ENCODE results near the gene AVPR1A. TPM values are rescaled to one million over a fixed set of nuclear protein-coding genes. Genes with fewer than 3 reads are reported as not detected.

Gene AVPR1A
- total and polyA plus RNA-seq, 4 donors: 0.17 to 5.5 (median 0.68) TPM

DNA sequence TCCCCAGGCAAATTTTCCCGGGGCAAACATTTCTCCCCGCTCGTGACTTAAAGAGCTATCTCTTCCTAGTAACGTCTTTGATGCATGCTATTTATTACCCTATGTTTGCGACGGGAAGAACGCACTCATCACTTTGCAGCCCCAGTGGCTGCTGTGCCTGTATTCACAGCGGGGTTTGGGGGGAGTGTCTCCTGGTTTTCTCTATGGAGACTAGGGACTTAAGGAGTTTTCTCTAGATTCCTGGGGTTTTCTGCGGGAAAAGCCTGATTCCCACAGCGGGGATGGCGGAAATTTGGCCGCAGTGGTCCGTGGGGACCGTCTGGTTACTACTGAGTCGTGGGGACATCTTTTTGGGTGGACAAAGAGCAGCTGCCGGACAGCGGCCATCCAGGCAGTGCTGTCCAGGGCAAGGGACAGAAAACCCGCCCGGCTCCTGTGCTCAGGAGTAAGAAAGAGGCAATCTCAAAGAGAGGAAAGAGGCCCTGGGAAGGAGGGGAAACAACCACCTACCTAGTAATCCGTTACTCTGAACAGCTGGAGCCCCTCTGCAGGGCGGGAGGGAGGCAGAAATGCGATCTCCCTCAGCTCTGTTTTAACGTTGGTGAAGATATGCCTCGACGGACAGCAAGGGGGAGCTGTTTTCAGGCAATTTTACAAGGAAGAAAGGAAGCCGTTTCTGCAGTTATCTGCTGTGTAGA, 771 bp upstream of the AVPR1A start:
- peaks cover 0 to 15% (median 7%) of the 10 kb centered on the region in 5 donors for H3K4me1 ChIP-seq (ENCODE audit: control insufficient read depth in 5 of 5, insufficient read depth in 5 of 5, low read length in 5 of 5)

DNA sequence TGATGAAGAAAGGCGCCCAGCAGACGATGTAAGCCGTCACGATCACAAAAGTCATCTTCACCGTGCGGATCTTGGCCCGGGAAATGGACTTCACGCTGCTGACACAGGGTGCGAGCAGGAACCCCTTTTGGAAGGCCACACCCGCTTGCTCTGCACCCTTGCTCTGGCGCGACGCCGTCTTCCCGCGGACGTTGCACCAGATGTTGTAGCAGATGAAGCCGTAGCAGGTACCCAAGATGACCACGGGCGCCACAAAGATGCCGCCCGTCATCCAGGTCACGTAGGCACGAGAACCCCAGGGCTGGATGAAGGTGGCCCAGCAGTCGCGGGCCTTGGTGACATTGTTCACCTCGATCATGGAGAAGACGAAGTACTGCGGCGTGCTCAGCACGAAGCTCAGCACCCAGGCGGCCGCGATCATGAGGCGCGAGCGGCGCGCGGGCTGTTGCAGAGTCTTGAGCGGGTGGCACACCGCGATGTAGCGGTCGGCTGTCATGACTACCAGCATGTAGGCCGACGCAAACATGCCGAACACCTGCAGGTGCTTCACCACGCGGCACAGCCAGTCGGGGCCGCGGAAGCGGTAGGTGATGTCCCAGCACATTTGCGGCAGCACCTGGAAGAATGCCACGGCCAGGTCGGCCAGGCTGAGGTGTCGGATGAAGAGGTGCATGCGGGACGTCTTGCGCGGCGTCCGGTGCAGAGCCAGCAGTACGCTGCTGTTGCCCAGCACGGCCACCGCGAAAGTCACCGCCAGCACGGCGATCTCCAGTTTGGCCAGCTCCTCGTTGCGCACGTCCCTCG, 890 bp downstream of the AVPR1A start:
- H3K36me3 ChIP-seq (ENCODE audit: control insufficient read depth in 4 of 4, insufficient read depth in 4 of 4, low read length in 4 of 4): no peaks in the 10 kb centered on the region
- peaks cover 0 to 15% (median 7%) of the 10 kb centered on the region in 5 donors for H3K4me1 ChIP-seq (ENCODE audit: control insufficient read depth in 5 of 5, insufficient read depth in 5 of 5, low read length in 5 of 5)
- H3K27ac ChIP-seq (ENCODE audit: low read depth in 1 of 2, low read length in 1 of 2): no peak overlapping the region
- TF ChIP-seq, protein P1, sequence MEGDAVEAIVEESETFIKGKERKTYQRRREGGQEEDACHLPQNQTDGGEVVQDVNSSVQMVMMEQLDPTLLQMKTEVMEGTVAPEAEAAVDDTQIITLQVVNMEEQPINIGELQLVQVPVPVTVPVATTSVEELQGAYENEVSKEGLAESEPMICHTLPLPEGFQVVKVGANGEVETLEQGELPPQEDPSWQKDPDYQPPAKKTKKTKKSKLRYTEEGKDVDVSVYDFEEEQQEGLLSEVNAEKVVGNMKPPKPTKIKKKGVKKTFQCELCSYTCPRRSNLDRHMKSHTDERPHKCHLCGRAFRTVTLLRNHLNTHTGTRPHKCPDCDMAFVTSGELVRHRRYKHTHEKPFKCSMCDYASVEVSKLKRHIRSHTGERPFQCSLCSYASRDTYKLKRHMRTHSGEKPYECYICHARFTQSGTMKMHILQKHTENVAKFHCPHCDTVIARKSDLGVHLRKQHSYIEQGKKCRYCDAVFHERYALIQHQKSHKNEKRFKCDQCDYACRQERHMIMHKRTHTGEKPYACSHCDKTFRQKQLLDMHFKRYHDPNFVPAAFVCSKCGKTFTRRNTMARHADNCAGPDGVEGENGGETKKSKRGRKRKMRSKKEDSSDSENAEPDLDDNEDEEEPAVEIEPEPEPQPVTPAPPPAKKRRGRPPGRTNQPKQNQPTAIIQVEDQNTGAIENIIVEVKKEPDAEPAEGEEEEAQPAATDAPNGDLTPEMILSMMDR (IDR thresholded peaks at IDR 0.05; ENCODE audit: control extremely low read depth, extremely low read depth): no peak
- H3K4me3 ChIP-seq: no peak overlapping the region
- ATAC-seq (ENCODE audit: insufficient read depth, low FRiP score) (no peak), DNase-seq (peak; percentile 3 to 36 (median 24))
- H3K9me3 ChIP-seq (ENCODE audit: control insufficient read depth in 4 of 4, insufficient read depth in 3 of 4, low read length in 3 of 4): peaks cover 0 to 12% (median 0%) of the 10 kb centered on the region in 4 donors
- 4 to 6% methylated on average over 75 of the region's 75 CpGs for WGBS, 2 donors
- no peak overlapping the region for H3K9ac ChIP-seq (ENCODE audit: insufficient read depth in 1 of 2, low read length in 2 of 2)
- peaks cover 0 to 72% (median 65%) of the 10 kb centered on the region in 3 donors for H3K27me3 ChIP-seq (ENCODE audit: control insufficient read depth in 3 of 3, insufficient read depth in 3 of 3, low read length in 2 of 3)

More for the DNA sequence above, 771 bp upstream of the AVPR1A start:
- DNase-seq: peak; percentile 50 to 66 (median 61)
- Histone ChIP-seq H3K9me3 (ENCODE audit: control insufficient read depth in 4 of 4, insufficient read depth in 3 of 4, low read length in 3 of 4) (peaks cover 0 to 12% (median 0%) of the 10 kb centered on the region in 4 donors), H3K9ac (ENCODE audit: insufficient read depth in 1 of 2, low read length in 2 of 2) (no peak overlapping the region), H3K4me3 (no peak overlapping the region), H3K27ac (ENCODE audit: low read depth in 1 of 2, low read length in 1 of 2) (no peak overlapping the region), H3K27me3 (ENCODE audit: control insufficient read depth in 3 of 3, insufficient read depth in 3 of 3, low read length in 2 of 3) (peaks cover 0 to 60% (median 59%) of the 10 kb centered on the region in 3 donors), H3K36me3 (ENCODE audit: control insufficient read depth in 4 of 4, insufficient read depth in 4 of 4, low read length in 4 of 4) (no peaks in the 10 kb centered on the region)
- 1 to 3% methylated on average over 26 of the region's 26 CpGs for WGBS, 2 donors
- peak; percentile 79 for ATAC-seq (ENCODE audit: insufficient read depth, low FRiP score)
- TF ChIP-seq, protein P1 (IDR thresholded peaks at IDR 0.05; ENCODE audit: control extremely low read depth, extremely low read depth): peak; percentile 1

DNA sequence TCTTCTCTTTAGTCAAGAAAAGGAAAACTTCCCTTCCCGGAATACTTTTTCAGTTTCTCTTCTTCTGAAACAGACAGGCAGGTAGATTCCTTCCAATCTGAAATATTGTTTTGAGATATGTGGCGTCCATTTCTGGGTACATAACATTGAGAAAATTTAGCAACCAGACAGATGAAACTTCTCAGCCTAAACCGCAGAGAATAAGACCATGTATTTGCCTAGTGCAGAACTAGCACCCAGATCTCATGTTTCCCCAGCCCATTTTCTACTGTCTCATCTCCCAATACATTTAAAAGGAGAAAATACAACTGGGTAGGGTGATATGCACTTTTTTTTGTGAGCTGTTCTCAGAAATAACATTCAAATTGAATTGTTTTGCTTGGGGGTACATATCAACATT, 6.4 kb downstream of the AVPR1A start:
- DNase-seq (no peak), ATAC-seq (ENCODE audit: insufficient read depth, low FRiP score) (no peak)

More for the DNA sequence above, 6.4 kb downstream of the AVPR1A start:
- Histone ChIP-seq H3K9ac (ENCODE audit: insufficient read depth in 1 of 2, low read length in 2 of 2) (no peak overlapping the region), H3K27me3 (ENCODE audit: control insufficient read depth in 3 of 3, insufficient read depth in 3 of 3, low read length in 2 of 3) (peaks cover 0 to 41% (median 28%) of the 10 kb centered on the region in 3 donors), H3K27ac (ENCODE audit: low read depth in 1 of 2, low read length in 1 of 2) (no peak overlapping the region), H3K4me3 (no peak overlapping the region), H3K36me3 (ENCODE audit: control insufficient read depth in 4 of 4, insufficient read depth in 4 of 4, low read length in 4 of 4) (no peaks in the 10 kb centered on the region), H3K9me3 (ENCODE audit: control insufficient read depth in 4 of 4, insufficient read depth in 3 of 4, low read length in 3 of 4) (no peaks in the 10 kb centered on the region), H3K4me1 (ENCODE audit: control insufficient read depth in 5 of 5, insufficient read depth in 5 of 5, low read length in 5 of 5) (no peaks in the 10 kb centered on the region)
- TF ChIP-seq, protein P1 (IDR thresholded peaks at IDR 0.05; ENCODE audit: control extremely low read depth, extremely low read depth): no peak
- 85 to 92% methylated on average over 3 of the region's 3 CpGs for WGBS, 2 donors
